Keratinocyte (primary cell): ENCODE measurements around the gene TMEM132A.

ENCODE experiments used
- CTCF ChIP-seq, 3 experiments: IDR thresholded peaks in 1 of 3; conservative IDR thresholded peaks in 1 of 3; optimal IDR thresholded peaks in 1 of 3; 2 replicates in 2 of 3; 3 replicates in 1 of 3; pipeline versions ENCODE3 to v1.5.1; 2011; ENCODE audit warnings: low read length in 3 of 3, mild to moderate bottlenecking in 3 of 3, moderate library complexity in 2 of 3, control low read depth in 1 of 3, inconsistent platforms in 1 of 3; ENCODE audit not compliant: insufficient read depth in 2 of 3; ENCODE audit errors: extremely low read depth in 1 of 3
- EZH2 ChIP-seq: IDR thresholded peaks from one replicate; pipeline ENCODE4 v1.6.1; 2012; ENCODE audit warnings: inconsistent platforms, mild to moderate bottlenecking, low read length, moderate library complexity

GRCh38 chr11:60916669-60917206 lies 7.5 kb upstream of the TMEM132A start:
- TF ChIP-seq CTCF (optimal IDR thresholded peaks at IDR 0.05 in 1 of 3, IDR thresholded peaks at IDR 0.05 in 1 of 3, conservative IDR thresholded peaks at IDR 0.05 in 1 of 3; ENCODE audit: extremely low read depth in 1 of 3, insufficient read depth in 2 of 3, low read length in 3 of 3): no peak
- TF ChIP-seq EZH2: no peak
